D721Med (cell line): ENCODE data around the gene GJA1.
A peak's percentile ranks its signal among the peaks of the same experiment; 100 is the strongest.
"Not testable (repeated sequence)": the region's sequence is repeated elsewhere in the genome, so short reads cannot be mapped to it uniquely, and the experiment has no call there.

Experiments used
- DNase-seq: peaks from one replicate; pipeline ENCODE4 v3.0.0; 2011; ENCODE audit warnings: low spot score; ENCODE audit not compliant: insufficient read length
- FAIRE-seq: peaks from 2 replicates; lab custom pipeline; 2011; peaks lifted over from hg19 to GRCh38; lab: Jason Lieb, UNC
- TF ChIP-seq, protein P1 (sequence below): IDR thresholded peaks from 2 replicates; pipeline ENCODE4 v1.5.1; 2012; ENCODE audit warnings: mild to moderate bottlenecking, control low read depth; ENCODE audit not compliant: insufficient read depth; ENCODE audit errors: missing control alignments

GJA1 gene

DNA sequence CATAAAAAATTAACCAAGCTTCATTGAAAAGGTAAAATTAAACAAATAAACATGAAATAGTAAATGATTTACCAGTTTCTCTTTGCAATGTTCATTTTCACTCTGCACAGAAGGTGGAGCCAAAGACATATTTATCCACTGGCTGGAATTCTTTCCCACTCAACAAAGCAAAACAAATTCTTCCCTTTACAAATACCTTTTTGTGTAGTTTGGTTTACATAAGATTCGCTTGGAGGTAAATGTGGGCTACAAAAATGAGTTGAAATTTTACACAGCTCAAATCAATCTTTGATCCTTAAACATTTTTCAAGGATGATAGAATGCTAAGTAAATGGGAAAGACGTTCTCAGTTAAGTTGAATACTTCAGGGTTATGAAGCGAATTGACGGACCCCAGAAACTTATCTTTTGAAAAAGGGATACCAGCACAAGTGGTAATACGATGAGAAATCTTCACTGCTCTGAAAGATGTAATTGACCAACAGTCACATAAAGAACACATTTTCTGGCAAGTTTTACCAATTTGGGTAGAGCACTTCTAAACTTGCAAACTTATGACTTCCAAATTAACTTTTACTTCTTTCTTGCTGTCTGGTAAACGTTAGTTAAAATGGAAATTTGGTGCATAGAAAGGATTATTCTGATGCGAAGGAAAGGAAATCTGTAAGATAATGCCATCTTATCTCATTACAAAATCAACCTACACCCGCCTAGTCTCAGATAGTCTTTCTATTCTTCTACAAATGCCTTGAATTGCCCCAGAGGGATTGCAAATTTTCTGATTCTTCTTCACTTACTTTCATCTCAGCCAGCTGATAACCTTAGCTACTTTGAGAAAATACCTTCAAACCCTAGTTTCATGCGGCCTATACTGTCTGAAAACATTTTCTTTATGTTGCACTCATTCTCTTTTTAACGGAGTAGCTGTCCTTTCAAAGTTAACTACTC is 4.7 kb upstream of the GJA1 start:
- TF ChIP-seq, protein P1, sequence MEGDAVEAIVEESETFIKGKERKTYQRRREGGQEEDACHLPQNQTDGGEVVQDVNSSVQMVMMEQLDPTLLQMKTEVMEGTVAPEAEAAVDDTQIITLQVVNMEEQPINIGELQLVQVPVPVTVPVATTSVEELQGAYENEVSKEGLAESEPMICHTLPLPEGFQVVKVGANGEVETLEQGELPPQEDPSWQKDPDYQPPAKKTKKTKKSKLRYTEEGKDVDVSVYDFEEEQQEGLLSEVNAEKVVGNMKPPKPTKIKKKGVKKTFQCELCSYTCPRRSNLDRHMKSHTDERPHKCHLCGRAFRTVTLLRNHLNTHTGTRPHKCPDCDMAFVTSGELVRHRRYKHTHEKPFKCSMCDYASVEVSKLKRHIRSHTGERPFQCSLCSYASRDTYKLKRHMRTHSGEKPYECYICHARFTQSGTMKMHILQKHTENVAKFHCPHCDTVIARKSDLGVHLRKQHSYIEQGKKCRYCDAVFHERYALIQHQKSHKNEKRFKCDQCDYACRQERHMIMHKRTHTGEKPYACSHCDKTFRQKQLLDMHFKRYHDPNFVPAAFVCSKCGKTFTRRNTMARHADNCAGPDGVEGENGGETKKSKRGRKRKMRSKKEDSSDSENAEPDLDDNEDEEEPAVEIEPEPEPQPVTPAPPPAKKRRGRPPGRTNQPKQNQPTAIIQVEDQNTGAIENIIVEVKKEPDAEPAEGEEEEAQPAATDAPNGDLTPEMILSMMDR: peak; percentile 96
- FAIRE-seq (peak; percentile 87), DNase-seq (no peak)

DNA sequence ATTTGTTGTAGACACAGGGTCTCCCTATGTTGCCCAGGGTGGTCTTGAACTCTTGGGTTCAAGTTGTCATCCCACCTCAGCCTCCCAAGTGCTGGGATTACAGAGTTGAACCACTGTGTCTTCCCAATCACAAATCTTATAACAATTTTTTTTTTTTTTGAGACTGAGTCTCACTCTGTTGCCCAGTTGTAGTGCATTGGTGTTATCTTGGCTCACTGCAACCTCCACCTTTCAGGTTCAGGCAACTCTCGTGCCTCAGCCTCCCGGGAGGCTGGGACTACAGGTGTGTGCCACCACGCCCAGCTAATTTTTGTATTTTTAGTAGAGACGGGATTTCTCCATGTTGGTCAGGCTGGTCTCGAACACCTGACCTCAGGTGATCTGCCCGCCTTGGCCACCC is 3.7 kb upstream of the GJA1 start:
- DNase-seq, FAIRE-seq: not testable (repeated sequence)

GRCh38 chr6:121434037-121434770 is 1.2 kb upstream of the GJA1 start:
- TF ChIP-seq, protein P1: no peak
- FAIRE-seq: no peak
- no peak for DNase-seq

DNA sequence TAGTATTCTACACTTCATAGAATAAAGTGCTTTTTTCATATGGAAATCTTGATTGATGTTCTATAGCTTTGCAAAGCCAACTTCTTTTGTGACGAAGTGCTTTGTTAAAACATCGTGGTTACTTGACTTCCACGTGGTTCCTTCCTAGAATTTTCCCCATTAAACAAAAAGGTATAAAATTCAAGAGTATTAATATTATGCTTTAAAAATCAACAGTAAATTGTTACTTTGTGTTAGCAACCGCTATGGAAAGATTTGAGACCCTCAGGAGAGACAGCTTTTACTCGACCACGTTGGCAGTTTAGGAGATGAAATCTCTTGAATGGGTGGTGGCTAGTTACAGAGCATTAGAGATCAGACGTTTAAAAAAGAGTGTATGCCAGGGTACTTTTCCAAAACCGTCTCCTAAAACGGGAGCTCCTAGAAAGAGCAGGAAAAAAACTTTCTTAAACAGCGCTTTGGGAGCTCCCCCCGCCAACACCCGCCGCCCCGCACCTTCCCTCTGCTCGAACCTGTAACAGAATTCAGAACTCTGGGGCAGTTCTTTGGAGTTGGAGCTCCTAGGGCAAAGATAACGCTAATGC is 920 bp downstream of the GJA1 start:
- DNase-seq (no peak), FAIRE-seq (no peak)
- TF ChIP-seq, protein P1: no peak

- TF ChIP-seq, protein P1: no peak
- DNase-seq (no peak), FAIRE-seq (no peak)
Measured at GRCh38 chr6:121436960-121437850, 1.8 kb downstream of the GJA1 start.

- no peak for DNase-seq
- FAIRE-seq: no peak
- TF ChIP-seq, protein P1: no peak
Measured at GRCh38 chr6:121437851-121438651, 2.6 kb downstream of the GJA1 start.
